BJ (cell line): ENCODE data around the gene TXNDC2. TPM values are rescaled to one million over a fixed set of nuclear protein-coding genes. Genes with fewer than 3 reads are reported as not detected.
A peak's percentile ranks its signal among the peaks of the same experiment; 100 is the strongest.

Experiments used
- CTCF ChIA-PET: fragments of 350-600 bp; formaldehyde crosslinking; extraction: SDS; loops from one replicate; lab custom pipeline; 2021; ENCODE audit warnings: antibody characterized with exemption, inconsistent platforms; lab: Yijun Ruan, JAX
- POLR2A ChIA-PET: fragments of 300-600 bp; sonication (Branson Sonifier 250); formaldehyde crosslinking; extraction: SDS; loops from one replicate; lab custom pipeline; 2021; ENCODE audit warnings: antibody characterized with exemption; lab: Charles Lee
- DNase-seq: peaks from one replicate; pipeline ENCODE4 v3.0.0-alpha.2; 2011; ENCODE audit warnings: low read depth
- H3K27me3 ChIP-seq: 2 replicates; pipeline ENCODE4 v1.6.0; 2011; ENCODE audit warnings: low read length; ENCODE audit not compliant: control insufficient read depth, insufficient read depth
- H3K36me3 ChIP-seq: 2 replicates; pipeline ENCODE4 v1.5.1; 2011; ENCODE audit warnings: low read length; ENCODE audit not compliant: control insufficient read depth, insufficient read depth
- H3K4me3 ChIP-seq: 2 replicates; pipeline ENCODE4 v1.5.1; 2011; ENCODE audit warnings: low read depth, mild to moderate bottlenecking, control low read depth, low read length
- CTCF ChIP-seq: IDR thresholded peaks from 2 replicates; pipeline ENCODE4 v1.5.1; 2011; ENCODE audit warnings: low read depth, mild to moderate bottlenecking, control low read depth, inconsistent platforms, low read length, moderate library complexity; ENCODE audit not compliant: insufficient read depth
- polyA plus RNA-seq: library from polyadenylated mRNA; depleted of rRNA; stranded (reverse); fragments of >200 nt; gene quantifications from 2 replicates; pipeline ENCODE4 v1.2.3, GENCODE V29; 2011

Gene TXNDC2
- polyA plus RNA-seq, 1 experiment = 0.20 TPM

- CTCF ChIA-PET = interaction anchor here (0.6 to 1.2 kb wide), 2 partner anchors 74 to 158 kb away, joined by 3 read pairs; no protein-coding TSS in a partner anchor
- TF ChIP-seq CTCF = no peak
- POLR2A ChIA-PET = no interaction called here
- Histone ChIP-seq H3K4me3 (no peak overlapping the region), H3K36me3 (no peaks in the 10 kb centered on the region), H3K27me3 (no peaks in the 10 kb centered on the region)
- no peak for DNase-seq
These were observed 9.4 kb upstream of the TXNDC2 start for GRCh38 chr18:9876212-9876866.

- no peak for TF ChIP-seq CTCF
- no peaks in the 10 kb centered on the region for H3K36me3 ChIP-seq
- ChIA-PET CTCF (interaction anchor here (1.2 kb wide), 1 partner anchor 73 kb away, joined by 3 read pairs; no protein-coding TSS in a partner anchor), POLR2A (no interaction called here)
- DNase-seq = peak; percentile 70
- H3K4me3 ChIP-seq = peak overlapping the region; percentile 34
- no peaks in the 10 kb centered on the region for H3K27me3 ChIP-seq
These were observed 8.7 kb upstream of the TXNDC2 start for GRCh38 chr18:9876867-9877654.

- no peaks in the 10 kb centered on the region for H3K36me3 ChIP-seq
- no peak for TF ChIP-seq CTCF
- no peaks in the 10 kb centered on the region for H3K27me3 ChIP-seq
- no peak for DNase-seq
- ChIA-PET CTCF (interaction anchor here (1.2 kb wide), 1 partner anchor 73 kb away, joined by 3 read pairs; no protein-coding TSS in a partner anchor), POLR2A (no interaction called here)
- peak overlapping the region; percentile 34 for H3K4me3 ChIP-seq
These were observed 8.1 kb upstream of the TXNDC2 start for GRCh38 chr18:9877655-9878014.

- Histone ChIP-seq H3K27me3 (no peaks in the 10 kb centered on the region), H3K36me3 (no peaks in the 10 kb centered on the region), H3K4me3 (no peak overlapping the region)
- DNase-seq = no peak
- ChIA-PET POLR2A (no interaction called here), CTCF (no interaction called here)
- no peak for TF ChIP-seq CTCF
These were observed 7.7 kb upstream of the TXNDC2 start for GRCh38 chr18:9878095-9878494.

- DNase-seq = no peak
- no peaks in the 10 kb centered on the region for H3K27me3 ChIP-seq
- no peak overlapping the region for H3K4me3 ChIP-seq
- TF ChIP-seq CTCF = no peak
- CTCF ChIA-PET = interaction anchor here (1.5 kb wide), 1 partner anchor 304 kb away, joined by 3 read pairs; no protein-coding TSS in a partner anchor
- POLR2A ChIA-PET = no interaction called here
- H3K36me3 ChIP-seq = no peaks in the 10 kb centered on the region
These were observed 7.0 kb upstream of the TXNDC2 start for GRCh38 chr18:9878783-9879242.
